ENCODE results near the gene DRAM1. TPM values are rescaled to one million over a fixed set of nuclear protein-coding genes. Genes with fewer than 3 reads are reported as not detected.

Gene DRAM1
- total RNA-seq, 1 experiment from 2014 or later = 6.5 TPM

GRCh38 chr12:101925361-101925760 is 48.0 kb downstream of the DRAM1 start:
- H4K8ac ChIP-seq (replicated peaks; ENCODE audit: insufficient read length, low read depth, low read length) = no peak overlapping the region
- no peaks in the 10 kb centered on the region for H3K79me2 ChIP-seq (ENCODE audit: insufficient read depth, low read length)
- DNase-seq = no peak
- H2BK12ac ChIP-seq (ENCODE audit: insufficient read length, low read depth, low read length) = no peak overlapping the region
- H3K4ac ChIP-seq (ENCODE audit: low read depth, low read length) = no peak overlapping the region
- no peak overlapping the region for H2AFZ ChIP-seq (ENCODE audit: low read length)
- H3K27ac ChIP-seq (ENCODE audit: insufficient read length, low read depth, low read length) = no peak overlapping the region
- no peaks in the 10 kb centered on the region for H3K4me1 ChIP-seq (ENCODE audit: insufficient read depth, low read length)
- H2BK15ac ChIP-seq (ENCODE audit: low read depth, low read length) = no peak overlapping the region
- Mint-ChIP-seq H3K27ac (no peak overlapping the region), H3K4me1 (no peaks in the 10 kb centered on the region), H3K36me3 (ENCODE audit: insufficient read depth in 1 of 3, low read depth in 3 of 3) (no peaks in the 10 kb centered on the region), H3K4me3 (no peak overlapping the region), H3K27me3 (ENCODE audit: low read depth) (no peaks in the 10 kb centered on the region), H3K9me3 (peaks cover 0 to 4% of the 10 kb centered on the region in 2 experiments; a peak in 3 of 5 replicates)
- no peaks in the 10 kb centered on the region for H3K27me3 ChIP-seq (ENCODE audit: insufficient read depth, low read length)
- no CpG with 5 or more reads among the region's 4 CpGs for WGBS (ENCODE audit: extremely low coverage, insufficient read length, low lambda C conversion rate)
- H3K9me3 ChIP-seq (ENCODE audit: control insufficient read depth, low read depth, low read length) = no peaks in the 10 kb centered on the region
- no peak overlapping the region for H3K14ac ChIP-seq (ENCODE audit: insufficient read depth, low read length)
- H3K9ac ChIP-seq (ENCODE audit: extremely low read depth, insufficient read length, low read length) = no peak overlapping the region
- no peak overlapping the region for H2BK120ac ChIP-seq (ENCODE audit: low read depth, low read length, poor library complexity, severe bottlenecking)
- no peaks in the 10 kb centered on the region for H4K20me1 ChIP-seq (ENCODE audit: control insufficient read depth, insufficient read depth, insufficient read length)
- no peak overlapping the region for H4K91ac ChIP-seq (ENCODE audit: insufficient read length, low read depth, low read length)
- H3K18ac ChIP-seq (ENCODE audit: insufficient read length, low read depth, low read length) = no peak overlapping the region
- no peak overlapping the region for H2BK20ac ChIP-seq (ENCODE audit: low read depth, low read length, poor library complexity, severe bottlenecking)
- no peak overlapping the region for H3K23ac ChIP-seq (ENCODE audit: insufficient read length, low read depth, low read length)
- no peaks in the 10 kb centered on the region for H3K23me2 ChIP-seq (ENCODE audit: insufficient read length, low read depth, low read length, poor library complexity, severe bottlenecking)
- H3K79me1 ChIP-seq (ENCODE audit: insufficient read depth, low read depth, low read length, poor library complexity, severe bottlenecking) = no peaks in the 10 kb centered on the region
- H2AK5ac ChIP-seq (ENCODE audit: insufficient read length, low read length) = no peak overlapping the region
- TF ChIP-seq CTCF (conservative IDR thresholded peaks at IDR 0.05) = no peak
- H3K4me2 ChIP-seq (ENCODE audit: insufficient read depth, insufficient read length, low read length) = no peak overlapping the region
- no peak overlapping the region for H3K56ac ChIP-seq (ENCODE audit: insufficient read length, low read depth, low read length)
- H2BK5ac ChIP-seq (ENCODE audit: insufficient read length, low read length) = no peak overlapping the region
- no peak overlapping the region for H4K5ac ChIP-seq (ENCODE audit: insufficient read length, low read depth, low read length)
- H3T11ph ChIP-seq (ENCODE audit: low read length) = no peak overlapping the region
